GM19324 (cell line): Measurements from ENCODE around the gene ZNF557.
A peak's percentile ranks its signal among the peaks of the same experiment; 100 is the strongest.

Experiments
- ATAC-seq: cut with Tn5 transposase; IDR thresholded peaks from one replicate; pipeline ENCODE4 v1.9.1; 2021; ENCODE audit warnings: mild to moderate bottlenecking, moderate library complexity; ENCODE audit not compliant: unreplicated experiment, low FRiP score

Gene ZNF557

GRCh38 chr19:7072541-7072940, 3.0 kb downstream of the ZNF557 start:
- no peak for ATAC-seq

- ATAC-seq: no peak
Measured at GRCh38 chr19:7074705-7075282, 5.3 kb downstream of the ZNF557 start.

GRCh38 chr19:7076151-7076550, 6.6 kb downstream of the ZNF557 start:
- ATAC-seq: no peak

- no peak for ATAC-seq
Measured at GRCh38 chr19:7078008-7078407, 8.5 kb downstream of the ZNF557 start.

GRCh38 chr19:7083076-7083956, 13.8 kb downstream of the ZNF557 start:
- ATAC-seq: no peak

GRCh38 chr19:7088999-7089398, 19.5 kb downstream of the ZNF557 start:
- ATAC-seq: no peak

- no peak for ATAC-seq
Measured at GRCh38 chr19:7098096-7098495, 28.6 kb downstream of the ZNF557 start.

GRCh38 chr19:7098701-7099596, 29.4 kb downstream of the ZNF557 start:
- ATAC-seq: peak; percentile 88

GRCh38 chr19:7099597-7099921, 30.1 kb downstream of the ZNF557 start:
- ATAC-seq: no peak

- no peak for ATAC-seq
Measured at GRCh38 chr19:7101498-7102253, 32.2 kb downstream of the ZNF557 start.

GRCh38 chr19:7104747-7105447, 35.4 kb downstream of the ZNF557 start:
- no peak for ATAC-seq

- no peak for ATAC-seq
Measured at GRCh38 chr19:7106711-7107657, 37.5 kb downstream of the ZNF557 start.

- no peak for ATAC-seq
Measured at GRCh38 chr19:7109678-7110289, 40.3 kb downstream of the ZNF557 start.

GRCh38 chr19:7112675-7113074, 43.2 kb downstream of the ZNF557 start:
- ATAC-seq: no peak

GRCh38 chr19:7113233-7113632, 43.7 kb downstream of the ZNF557 start:
- no peak for ATAC-seq

- no peak for ATAC-seq
Measured at GRCh38 chr19:7115721-7116120, 46.2 kb downstream of the ZNF557 start.

GRCh38 chr19:7117248-7117647, 47.7 kb downstream of the ZNF557 start:
- no peak for ATAC-seq

- ATAC-seq: no peak
Measured at GRCh38 chr19:7119582-7119981, 50.1 kb downstream of the ZNF557 start.
